Endometrial microvascular endothelial cells (primary cell): ENCODE data around the gene THSD7A. TPM values are rescaled to one million over a fixed set of nuclear protein-coding genes. Genes with fewer than 3 reads are reported as not detected.

ENCODE experiments used
- in situ Hi-C: cut with HindIII; loops from 2 replicates; pipeline ENCODE4 v1.10.0; 2017; ENCODE audit warnings: low sequenced_read_pairs, low pct_unique_long_range_greater_than_20kb; ENCODE audit errors: inconsistent ontology term
- total RNA-seq: library from RNA; depleted of rRNA; stranded (reverse); fragments of >200 nt; gene quantifications from one replicate; pipeline ENCODE4 v1.2.3, GENCODE V29; 2015; ENCODE audit errors: inconsistent ontology term

Gene THSD7A
- total RNA-seq, 1 donor from 2014 or later = 3.6 TPM

- in situ Hi-C loops = no loop called here
Observed at GRCh38 chr7:11343136-11343535, 488.9 kb downstream of the THSD7A start.

GRCh38 chr7:11341285-11341944 is 490.6 kb downstream of the THSD7A start:
- in situ Hi-C loops = no loop called here

GRCh38 chr7:11336432-11336831 is 495.6 kb downstream of the THSD7A start:
- in situ Hi-C loops = no loop called here

- in situ Hi-C loops = no loop called here
Observed at GRCh38 chr7:11335947-11336346, 496.1 kb downstream of the THSD7A start.

GRCh38 chr7:11332865-11333228 is 499.2 kb downstream of the THSD7A start:
- in situ Hi-C loops = no loop called here

- in situ Hi-C loops = no loop called here
Observed at GRCh38 chr7:11332186-11332864, 499.7 kb downstream of the THSD7A start.

- in situ Hi-C loops = no loop called here
Observed at GRCh38 chr7:11331128-11332102, 500.6 kb downstream of the THSD7A start.

- in situ Hi-C loops = no loop called here
Observed at GRCh38 chr7:11330717-11331116, 501.3 kb downstream of the THSD7A start.

GRCh38 chr7:11330208-11330607 is 501.8 kb downstream of the THSD7A start:
- in situ Hi-C loops = no loop called here

- in situ Hi-C loops = no loop called here
Observed at GRCh38 chr7:11329626-11330025, 502.4 kb downstream of the THSD7A start.

GRCh38 chr7:11328309-11328708 is 503.7 kb downstream of the THSD7A start:
- in situ Hi-C loops = no loop called here

GRCh38 chr7:11327633-11328032 is 504.4 kb downstream of the THSD7A start:
- in situ Hi-C loops = no loop called here
